T-helper 9 cell (primary cell): ENCODE measurements around the gene ATP6V0D1.

ENCODE experiments used
- DNase-seq: peaks from one replicate; pipeline ENCODE4 v3.0.0-alpha.2; 2020

The ATP6V0D1 gene

DNA sequence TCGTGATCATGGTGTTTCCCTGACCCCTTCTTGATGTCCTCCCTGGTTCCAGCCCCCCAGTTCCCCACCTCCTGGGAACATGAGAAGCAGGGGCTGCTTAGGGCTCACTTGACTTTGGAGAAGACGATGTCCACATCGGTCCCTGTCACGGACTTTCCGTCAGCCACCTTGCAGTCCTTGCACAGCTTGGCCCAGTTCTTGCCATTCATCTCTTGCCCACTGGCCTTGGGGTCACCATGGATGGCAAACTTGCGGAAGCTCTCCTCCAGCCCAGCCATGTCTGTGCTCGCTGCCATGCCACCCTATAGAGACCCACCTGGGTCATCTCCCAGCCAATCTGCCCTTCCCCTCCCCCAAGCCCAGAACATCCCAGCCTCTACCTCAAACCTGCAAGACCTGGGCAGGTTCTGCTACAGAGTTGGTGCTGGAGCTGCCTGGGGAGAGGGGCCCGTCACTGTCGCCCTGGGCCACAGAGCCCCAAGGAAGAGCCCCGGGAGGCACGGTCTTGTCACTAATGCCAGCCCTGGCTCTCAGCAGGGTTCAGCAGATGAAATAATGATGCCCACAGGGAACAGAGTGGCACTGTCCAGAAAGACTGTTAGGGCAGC lies 90.0 kb downstream of the ATP6V0D1 start:
- no peak for DNase-seq

DNA sequence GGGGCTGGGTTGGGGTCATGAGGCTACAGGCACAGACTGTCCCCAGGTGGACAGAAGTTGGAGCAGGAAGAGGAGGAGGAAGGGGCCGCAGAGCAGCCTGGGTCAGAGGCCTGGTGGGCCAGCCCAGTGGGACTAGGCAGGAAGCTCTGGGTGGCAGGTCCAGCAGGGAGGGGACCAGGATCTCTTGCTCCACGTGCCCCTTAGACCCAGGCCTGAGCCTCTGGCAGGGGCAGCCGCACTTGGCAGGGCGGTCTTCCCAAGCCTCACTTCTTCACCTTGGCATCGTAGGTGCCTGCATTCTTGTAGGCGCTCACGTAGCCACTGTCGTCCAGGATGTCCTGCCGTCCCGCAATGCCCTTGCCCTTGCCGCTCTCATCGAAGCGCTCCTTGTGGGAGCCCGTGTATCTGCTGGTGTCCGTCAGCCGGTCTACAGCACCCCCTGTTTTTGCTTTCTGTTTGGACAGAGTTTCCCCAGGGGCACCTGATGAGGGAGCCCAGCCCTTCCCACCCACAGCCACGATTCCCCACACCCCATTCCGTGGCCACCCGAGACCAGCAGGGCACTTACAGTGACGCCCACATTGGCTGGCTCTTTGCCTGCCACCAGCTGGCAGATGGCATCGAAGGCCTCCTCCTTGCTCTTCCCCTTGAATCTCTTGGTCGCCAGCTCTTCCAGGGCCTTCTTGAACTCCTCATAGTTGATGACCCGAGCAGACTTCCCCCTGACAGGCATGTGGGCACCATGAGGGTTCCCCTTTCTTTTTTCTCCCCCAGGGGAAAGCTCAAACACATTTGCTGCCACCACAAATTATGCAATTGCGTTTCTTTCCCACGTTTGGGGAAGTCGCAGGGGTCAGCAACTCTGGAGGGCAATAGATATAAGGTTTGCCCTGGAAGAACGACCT lies 90.8 kb downstream of the ATP6V0D1 start:
- DNase-seq = no peak

DNA sequence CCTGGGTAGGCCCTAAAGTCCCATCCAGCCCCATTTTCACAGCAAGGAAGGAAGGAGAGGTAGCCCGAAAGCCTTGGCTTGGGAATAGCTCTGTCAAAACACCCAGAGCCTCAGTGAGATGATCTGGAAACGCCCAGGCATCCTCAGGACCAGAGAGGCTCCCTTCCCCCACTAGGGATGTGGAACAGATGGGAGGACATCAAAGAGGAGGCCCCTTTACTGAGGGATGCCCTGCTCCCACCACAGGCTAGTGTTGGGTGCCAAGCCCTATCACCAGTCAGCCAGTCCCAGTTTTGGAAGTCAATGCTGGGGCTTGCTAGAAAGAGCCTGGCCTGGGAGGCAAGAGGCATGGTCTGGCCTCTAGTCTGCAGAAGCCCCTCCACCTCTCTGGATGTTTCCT lies 92.4 kb downstream of the ATP6V0D1 start:
- no peak for DNase-seq

DNA sequence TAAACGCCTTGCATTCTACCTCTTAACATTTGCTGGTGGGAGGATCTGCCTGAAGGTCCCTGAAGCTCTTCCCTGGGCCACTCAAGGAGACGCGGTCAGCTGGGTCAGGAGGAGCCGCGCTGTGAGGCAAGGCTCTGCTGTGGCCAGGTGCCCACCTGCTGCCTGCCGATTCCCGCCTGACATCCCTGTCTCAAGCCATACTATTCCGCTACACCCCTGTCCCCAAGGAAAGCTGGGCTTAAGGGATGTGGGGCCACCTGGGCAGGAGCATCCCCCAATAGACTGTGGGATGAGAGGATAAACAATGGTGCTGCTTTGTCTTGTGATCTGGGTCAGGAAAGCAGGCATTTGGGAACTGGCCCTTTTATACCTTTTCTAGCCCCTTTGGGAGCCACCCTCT lies 92.8 kb downstream of the ATP6V0D1 start:
- DNase-seq = no peak
